HG03558 (cell line): ENCODE measurements around the gene TWIST2.

Experiments
- ATAC-seq: cut with Tn5 transposase; IDR thresholded peaks from one replicate; pipeline ENCODE4 v1.9.1; 2021; ENCODE audit warnings: moderate number of reproducible peaks; ENCODE audit not compliant: unreplicated experiment; ENCODE audit errors: extremely low read depth

Gene TWIST2

DNA sequence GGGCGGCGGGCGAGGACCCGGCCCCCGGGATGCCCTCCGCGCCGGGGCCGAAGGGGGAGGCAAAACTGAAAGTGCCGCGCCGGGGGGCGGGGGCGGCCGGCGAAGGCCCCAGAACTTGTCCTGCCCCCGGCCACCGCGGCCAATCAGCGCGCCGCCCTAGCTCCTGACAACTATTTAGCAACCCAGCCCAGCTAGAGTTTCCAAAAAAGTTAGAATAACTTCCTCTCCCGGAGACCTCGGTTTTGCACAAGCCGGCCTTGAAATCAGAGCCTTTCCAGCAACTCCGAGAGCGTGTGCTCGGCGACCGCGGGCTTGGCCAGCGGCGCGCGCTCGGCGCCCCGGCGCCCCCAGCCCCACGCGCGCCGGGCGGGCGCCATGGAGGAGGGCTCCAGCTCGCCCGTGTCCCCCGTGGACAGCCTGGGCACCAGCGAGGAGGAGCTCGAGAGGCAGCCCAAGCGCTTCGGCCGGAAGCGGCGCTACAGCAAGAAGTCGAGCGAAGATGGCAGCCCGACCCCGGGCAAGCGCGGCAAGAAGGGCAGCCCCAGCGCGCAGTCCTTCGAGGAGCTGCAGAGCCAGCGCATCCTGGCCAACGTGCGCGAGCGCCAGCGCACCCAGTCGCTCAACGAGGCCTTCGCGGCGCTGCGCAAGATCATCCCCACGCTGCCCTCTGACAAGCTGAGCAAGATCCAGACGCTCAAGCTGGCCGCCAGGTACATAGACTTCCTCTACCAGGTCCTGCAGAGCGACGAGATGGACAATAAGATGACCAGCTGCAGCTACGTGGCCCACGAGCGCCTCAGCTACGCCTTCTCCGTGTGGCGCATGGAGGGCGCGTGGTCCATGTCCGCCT is at the start of gene TWIST2:
TWIST2 (plus strand) TSS at position 245 of the 850 bp plus-strand sequence; CDS start at position 376, 131 bp downstream.
- ATAC-seq: no peak

DNA sequence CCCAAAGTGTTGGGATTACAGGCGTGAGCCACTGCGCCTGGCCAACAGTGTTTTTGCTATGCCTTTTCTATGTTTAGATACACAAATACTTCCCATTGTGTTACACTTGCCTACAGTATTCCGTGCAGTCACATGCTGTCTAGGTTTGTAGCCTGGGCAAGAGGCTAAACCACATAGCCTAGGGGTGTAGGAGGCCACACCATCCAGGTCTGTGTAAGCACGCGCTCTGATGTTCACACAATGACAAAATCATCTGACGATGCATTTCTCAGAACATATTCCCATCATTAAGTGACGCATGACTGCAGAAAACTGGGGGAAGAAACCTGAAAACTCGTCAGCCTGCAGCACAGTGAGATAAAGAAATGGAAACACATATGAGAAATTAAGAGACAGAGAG is 46.1 kb upstream of the TWIST2 start:
- no peak for ATAC-seq

DNA sequence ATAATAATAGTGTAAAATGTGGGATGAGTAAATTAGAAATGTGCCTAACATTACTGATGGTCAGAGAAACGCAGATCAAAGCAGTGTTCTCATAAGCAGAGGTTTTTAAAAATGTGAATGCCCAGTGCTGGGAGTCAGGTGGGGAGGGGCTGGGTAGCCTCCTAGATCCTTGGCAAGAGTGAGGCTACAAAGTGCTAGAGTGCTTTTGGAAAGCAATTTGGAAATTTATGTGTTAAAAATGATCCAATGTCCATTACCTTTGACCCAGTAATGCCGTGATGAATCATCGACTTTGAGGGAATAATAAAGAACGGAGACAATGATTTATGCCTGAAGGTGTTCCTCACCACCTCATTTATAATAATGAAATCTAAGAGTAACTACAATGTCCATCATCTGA is 44.9 kb upstream of the TWIST2 start:
- ATAC-seq: no peak

DNA sequence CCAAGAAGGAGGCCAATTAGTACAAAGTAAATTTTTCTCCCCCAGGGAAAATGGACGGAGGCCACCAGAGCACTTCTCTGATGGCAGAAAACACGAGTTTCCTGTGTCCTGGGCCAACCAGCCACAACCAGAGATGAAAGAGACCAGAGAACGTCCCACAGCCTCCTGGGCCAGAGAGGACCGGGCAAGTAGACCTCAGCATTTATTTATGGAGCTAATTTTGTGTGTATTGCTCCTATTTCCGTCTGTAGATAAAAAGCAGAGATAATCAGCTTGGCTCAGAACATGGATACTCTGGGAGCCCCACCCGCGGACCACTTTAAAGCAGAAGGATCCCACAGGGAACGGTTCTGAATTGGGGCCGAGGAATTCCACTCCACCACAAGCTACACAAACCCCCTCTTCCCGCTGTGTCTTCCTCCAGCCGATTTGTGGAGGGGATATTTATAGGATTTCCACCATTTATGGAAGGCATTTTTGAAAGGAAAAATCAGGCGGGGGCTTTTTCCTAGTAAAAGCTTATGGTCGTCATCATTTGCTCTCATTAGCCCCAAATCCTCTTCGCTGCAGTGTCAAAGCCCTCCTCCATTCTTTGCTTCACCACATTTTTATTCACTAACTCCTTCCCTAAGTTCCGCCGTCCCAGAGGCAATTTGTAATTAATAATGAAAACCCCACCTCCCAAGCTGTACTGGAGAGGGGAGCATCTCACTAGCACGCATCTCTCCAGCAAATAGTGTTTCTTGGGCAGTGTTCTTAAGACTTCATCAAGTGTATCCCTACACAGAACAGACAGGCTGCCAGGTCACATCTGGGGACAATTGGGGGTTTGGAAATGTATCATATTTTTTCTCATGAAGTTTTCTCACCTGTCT is 43.7 kb upstream of the TWIST2 start:
- no peak for ATAC-seq

DNA sequence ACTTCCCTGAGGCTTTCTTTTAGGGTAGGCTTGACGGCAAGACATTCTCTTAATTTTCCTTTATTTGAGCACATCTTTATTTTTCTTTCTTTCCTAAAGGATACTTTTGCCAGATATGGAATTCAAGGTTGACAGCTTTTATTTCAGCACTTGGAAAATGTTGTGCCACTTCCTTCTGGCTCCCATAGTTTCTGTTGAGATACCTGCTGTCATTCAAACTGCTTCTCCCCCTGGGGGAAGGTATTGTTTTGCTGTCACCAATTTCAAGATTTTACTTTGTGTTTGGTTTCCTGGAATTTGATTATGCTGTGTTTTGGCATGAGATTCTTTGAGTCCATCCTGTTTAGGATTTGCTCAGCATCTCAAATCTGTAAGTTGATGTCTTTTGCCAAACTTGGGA is 39.1 kb upstream of the TWIST2 start:
- ATAC-seq: no peak

DNA sequence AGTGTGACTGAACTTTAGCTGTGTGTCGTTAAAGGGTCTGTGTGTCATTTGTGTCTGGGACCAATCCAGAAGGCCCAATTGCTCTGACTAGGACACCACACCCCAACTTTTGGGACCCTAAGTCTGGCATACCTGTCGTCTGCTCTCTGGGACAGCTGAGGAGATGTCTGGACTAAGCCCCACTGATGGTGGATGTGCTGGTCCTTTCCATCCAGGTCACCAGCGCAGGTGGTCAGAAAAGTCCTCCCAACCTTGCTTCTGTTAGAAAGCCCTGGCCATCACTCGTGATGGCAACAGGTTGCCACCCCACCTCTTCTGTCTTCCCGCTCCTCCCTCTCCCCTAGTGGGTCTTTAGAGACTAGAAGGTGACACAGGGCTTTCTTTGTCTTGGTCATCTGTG is 37.6 kb upstream of the TWIST2 start:
- no peak for ATAC-seq

DNA sequence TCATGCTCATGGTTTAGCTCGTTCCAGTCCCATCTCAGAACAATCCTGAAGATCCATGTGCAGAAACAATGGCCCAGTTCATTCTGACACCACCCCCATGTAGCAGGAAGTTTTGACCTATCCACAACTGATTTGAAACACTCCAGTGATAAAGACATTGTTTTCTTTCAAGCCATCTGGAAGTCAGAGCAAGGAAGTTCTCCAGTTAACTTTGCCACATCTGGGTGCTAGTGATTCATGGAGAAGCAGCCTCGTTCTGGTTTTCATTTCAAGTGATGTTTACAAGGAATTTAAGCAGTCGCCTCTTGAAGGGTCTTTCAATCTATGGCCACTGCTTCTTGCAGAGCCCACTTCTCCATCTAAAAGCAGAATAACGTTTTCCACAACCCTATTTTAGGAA is 36.6 kb upstream of the TWIST2 start:
- no peak for ATAC-seq

DNA sequence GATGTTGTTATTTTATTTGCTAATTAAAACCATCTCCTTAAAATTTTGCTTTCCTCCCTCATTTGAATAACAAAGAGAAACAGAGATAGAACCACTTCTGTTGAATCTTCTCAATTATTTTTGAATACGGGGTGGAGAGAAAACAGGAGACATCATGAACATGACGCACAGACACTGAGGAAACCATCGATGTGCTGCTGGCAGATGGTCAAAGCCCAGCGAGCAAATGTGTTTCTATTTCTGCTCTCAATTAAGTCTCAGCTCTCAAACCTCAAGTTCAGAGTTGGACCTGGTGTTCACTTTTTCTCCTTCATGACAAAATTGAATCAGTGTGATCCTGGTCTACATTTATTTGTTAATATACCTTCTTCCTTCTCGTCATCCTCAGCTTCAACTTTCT is 36.1 kb upstream of the TWIST2 start:
- no peak for ATAC-seq

DNA sequence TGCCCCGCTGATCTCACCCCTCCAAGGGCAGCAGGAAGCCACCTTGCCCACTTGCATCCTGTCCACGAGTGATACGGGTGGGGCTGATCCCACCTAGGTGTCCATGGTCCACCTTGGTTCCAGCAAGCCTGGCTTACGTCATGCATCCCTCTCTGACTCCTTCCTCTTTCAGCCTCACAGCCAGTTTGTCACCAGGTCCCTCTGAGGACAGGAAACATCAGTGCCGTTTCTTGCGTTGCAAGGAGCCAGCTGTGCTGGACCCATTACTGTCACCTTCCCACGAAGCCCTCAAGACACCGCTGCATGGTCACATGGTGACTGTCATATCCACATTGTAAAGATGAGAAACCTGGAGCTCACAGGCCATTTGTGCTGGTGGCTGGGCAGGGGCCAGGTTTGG is 34.8 kb upstream of the TWIST2 start:
- no peak for ATAC-seq

DNA sequence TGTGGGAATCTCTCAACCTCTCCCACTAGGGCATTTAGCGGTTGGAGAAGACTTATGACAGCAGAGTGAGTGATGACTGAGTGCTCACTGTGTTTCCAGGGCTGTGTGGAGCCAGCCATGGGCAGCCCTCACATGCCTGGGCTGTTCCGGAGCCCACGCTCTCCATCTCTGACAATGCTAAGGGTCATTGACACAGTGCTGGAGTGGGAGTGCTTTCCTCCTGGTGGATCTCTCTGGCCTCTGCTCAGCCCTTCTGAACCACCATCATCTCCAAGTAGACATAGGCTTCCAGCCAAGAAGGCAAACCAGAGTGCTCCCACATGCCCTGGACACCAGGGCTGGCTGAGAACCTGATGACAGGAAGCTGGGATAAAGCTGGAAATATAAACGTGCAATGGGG is 33.1 kb upstream of the TWIST2 start:
- ATAC-seq: no peak

DNA sequence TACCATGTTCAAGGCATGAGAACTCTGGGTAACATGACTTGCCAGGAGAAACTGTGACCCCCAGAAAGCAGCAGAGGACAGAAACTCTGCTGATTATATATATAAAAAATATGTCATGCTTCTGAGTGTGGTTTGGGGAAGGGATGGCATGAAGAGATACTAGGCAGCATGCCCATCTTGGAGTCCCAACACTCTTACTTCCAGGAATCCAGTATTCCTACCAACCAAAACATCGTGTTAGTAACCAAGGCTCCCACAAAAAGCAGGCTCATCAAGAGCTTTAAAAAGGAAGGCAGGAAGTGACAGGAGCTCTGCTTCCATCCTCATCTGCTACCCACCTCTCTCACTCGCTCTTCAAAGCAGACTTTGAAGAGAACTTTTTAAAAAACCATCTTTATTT is 31.6 kb upstream of the TWIST2 start:
- ATAC-seq: no peak

DNA sequence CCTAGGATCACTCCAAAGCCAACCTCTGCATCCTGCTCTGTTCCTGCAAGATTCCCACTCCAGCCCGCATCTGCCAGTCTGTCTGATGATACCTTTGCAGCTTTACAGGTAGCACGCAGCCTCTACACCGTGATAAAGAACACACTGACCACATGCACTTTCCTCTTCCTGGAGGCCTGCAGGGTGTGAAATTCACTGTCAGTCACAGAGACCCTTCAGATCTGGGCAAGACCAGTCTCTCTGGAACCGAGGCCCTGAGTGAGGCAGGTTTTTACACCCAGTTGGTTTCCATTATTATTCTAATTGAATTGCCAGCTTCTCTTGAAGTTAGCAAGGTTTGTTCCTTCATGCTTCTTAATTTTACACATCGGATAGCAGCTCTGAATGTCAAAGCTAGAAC is 30.5 kb upstream of the TWIST2 start:
- ATAC-seq: no peak

DNA sequence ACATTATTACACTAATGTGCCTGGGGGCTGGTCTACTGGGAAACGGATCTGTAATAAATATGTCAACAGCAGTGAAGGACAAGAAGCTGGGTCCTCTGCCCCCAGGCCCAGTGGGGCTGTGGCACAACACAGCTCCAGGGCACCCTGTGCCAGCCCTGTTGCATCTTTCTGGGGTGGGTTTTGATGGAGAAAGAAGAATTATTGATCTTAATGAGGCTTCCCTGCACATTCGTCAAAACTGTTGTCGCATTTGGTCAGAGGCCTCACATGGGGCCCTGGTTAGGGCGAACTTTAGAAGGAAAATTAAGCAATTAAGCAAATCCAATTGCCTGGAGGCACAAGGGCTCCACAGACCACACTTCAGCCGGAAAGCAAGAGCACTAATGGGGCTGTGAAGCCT is 30.0 kb upstream of the TWIST2 start:
- ATAC-seq: no peak

DNA sequence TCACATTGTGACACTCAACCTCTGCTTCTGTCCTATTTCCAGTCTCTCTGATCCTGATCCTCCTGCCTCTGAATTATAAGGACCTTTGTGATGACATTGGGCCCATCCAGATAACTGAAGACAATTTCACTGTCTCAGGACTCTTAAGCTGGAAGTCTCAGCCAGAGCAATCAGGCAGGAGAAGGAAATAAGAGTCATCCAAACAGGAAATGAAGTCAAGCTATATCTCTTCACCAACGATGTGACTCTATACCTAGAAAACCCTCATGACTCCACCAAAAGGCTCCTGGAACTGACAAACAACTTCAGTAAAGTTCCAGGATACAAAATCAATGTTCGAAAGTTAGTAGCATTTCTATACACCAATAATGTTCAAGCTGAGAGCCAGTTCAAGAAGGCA is 29.3 kb upstream of the TWIST2 start:
- no peak for ATAC-seq

DNA sequence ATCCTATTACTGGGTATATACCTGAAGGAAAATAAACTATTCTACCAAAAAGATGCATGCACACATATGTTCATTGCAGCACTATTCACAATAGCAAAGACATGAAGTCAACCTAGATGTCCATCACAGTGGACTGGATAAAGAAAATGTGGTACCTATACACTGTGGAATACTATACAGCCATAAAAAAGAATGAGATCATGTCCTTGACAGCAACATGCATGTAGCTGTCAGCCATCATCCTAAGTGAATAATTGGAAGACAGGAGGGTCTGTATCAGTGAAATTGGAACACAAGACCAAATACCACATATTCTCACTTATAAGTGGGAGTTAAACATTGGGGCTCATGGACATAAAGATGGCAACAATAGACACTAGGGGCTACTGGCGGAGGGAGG is 27.7 kb upstream of the TWIST2 start:
- no peak for ATAC-seq

DNA sequence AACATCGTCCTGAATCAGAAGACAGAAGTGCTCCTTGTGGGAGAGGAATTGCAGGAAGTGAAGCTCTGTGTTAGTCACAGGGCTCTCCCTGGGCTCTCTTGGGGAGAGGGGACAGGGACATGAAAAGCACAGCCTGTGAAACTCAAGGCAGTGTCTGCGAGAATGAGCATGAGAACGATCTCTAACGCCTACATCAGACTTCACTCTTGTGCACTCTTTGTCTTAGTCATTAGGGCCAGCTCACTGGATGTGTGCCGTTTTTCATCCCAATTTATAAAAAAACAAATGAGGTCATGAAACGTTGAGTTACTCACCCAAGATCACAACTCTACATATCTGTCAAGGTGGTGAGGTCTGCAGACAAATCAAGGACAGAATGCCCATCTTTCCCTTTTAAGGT is 27.0 kb upstream of the TWIST2 start:
- ATAC-seq: no peak

DNA sequence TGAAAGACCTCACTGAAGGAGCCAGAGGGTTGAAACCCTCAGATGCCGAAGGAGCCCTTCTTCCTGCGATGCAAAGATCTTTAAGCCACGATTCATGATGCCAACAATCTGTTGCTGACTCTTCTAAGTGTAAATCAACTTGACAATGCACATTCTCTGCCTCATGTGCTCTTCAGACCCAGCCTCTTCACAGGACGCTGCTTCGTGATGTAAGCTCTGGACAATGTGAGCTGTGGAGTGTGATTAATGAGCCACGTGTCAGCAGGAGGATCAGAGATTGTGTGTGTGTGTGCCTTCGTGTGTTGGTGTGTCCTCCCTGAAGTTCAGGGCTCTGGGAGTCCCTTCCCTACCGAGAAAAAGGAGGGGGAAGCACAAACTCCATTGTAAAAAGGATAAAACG is 26.5 kb upstream of the TWIST2 start:
- ATAC-seq: no peak

DNA sequence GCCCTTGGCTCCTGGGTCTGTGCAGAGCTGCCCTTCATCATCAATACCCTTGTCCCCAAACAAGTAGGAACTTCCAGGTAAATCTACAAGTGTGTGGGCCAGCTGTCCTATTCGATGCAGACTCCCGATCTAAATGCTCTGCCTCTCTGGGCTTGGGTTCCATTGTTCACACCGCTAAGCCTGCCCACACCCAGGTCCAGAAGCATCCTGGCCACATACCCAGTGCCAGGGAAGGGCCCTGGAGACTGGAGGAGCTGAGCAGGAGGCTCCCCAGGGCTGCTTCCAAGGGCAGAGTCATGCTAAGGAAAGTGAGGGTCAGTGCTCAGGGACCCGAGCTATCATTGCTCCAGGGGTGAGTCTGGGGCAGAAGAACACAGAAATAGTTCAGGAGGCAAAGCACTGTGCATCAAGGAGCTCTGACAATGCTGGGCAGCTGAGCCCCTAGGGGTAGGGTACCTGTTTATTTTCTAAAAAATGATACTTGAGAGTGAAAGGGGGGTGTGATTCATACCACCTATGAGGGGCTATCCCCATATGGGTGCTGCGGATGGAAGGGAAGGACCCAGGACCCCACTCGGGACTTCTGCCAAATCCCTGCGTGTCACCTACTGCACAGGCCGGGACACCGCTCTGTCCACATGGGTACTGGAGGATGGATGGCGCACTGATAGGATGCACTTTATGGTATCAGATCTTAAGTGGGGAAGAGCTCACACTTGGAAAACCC is 25.8 kb upstream of the TWIST2 start:
- no peak for ATAC-seq

DNA sequence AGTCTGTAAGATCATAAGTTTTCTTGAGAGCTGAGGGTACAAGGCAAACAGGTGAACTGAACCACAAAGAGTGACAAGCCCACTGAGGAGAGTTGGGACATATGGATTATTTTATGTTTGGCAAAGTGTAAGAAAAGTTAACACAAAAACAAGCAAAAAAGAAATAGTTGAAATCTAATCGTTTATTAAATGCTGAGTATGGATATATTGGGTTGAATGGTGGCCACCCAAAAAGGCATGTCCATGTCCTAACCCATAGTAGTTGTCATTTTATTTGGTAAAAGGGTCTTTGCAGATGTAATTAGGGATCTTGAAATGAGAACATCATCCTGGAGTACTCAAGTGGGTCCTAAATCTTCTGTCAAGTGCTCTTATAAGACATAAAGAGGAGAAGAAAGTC is 24.9 kb upstream of the TWIST2 start:
- ATAC-seq: no peak

DNA sequence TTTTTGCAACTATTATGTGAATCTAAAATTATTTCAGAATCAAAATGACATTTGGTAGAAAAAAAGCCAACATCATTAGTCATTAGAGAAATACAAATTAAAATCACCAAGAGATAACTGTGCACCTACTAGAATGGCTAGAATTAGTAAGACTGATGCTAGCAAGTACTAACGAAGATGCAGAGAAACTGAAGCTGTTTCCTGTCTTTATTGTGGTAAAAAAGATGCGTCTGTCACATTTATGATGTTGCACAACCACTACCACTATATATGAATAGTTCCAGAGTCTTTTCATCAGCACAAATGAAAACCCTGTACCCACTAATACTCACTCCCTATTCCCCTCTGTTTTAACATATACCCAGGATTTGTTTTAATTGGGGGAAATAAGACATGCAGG is 16.7 kb upstream of the TWIST2 start:
- no peak for ATAC-seq

DNA sequence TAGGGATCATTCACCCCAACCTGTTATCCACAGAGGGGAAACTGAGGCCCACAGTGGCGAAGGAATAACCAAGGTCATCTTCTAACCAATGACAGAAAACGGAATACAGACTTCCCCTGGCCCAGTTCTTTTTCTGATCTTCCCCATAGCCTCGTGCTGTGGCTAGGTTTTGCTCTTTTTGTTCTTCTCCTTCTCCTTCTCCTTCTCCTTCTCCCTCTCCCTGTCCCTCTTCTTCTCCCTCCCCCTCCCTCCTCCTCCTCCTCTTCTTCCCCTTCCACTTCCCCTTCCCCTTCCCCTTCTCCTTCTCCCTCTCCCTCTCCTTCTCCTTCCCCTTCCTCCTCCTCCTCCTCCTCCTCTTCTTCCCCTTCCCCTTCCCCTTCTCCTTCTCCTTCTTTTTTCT is 12.9 kb upstream of the TWIST2 start:
- ATAC-seq: no peak
